Activated effector memory CD4-positive, alpha-beta T cell treated with anti-CD3 and anti-CD28 coated beads, Interleukin-2, amount 50 U/mL, for 16 hours (primary cell): Measurements from ENCODE around the gene LSP1.
"Not testable (repeated sequence)": the region's sequence is repeated elsewhere in the genome, so short reads cannot be mapped to it uniquely, and the experiment has no call there.

Source experiments
- DNase-seq: peaks from one replicate; pipeline ENCODE4 v3.0.0-alpha.2; 2020

Gene LSP1

GRCh38 chr11:1852877-1853276 is at the start of gene LSP1:
LSP1 (plus strand) TSS chr11:1853084; CDS start chr11:1853145, 61 bp downstream.
- peak; percentile 92 for DNase-seq

GRCh38 chr11:1803246-1803645 is 49.6 kb upstream of the LSP1 start:
- DNase-seq, result no peak

GRCh38 chr11:1803835-1804519 is 48.9 kb upstream of the LSP1 start:
- DNase-seq, result not testable (repeated sequence)

- DNase-seq, result no peak
These were observed 47.4 kb upstream of the LSP1 start for GRCh38 chr11:1805525-1805924.

- DNase-seq, result no peak
These were observed 45.5 kb upstream of the LSP1 start for GRCh38 chr11:1807264-1807995.

- no peak for DNase-seq
These were observed 42.1 kb upstream of the LSP1 start for GRCh38 chr11:1810761-1811160.

- DNase-seq, result no peak
These were observed 40.6 kb upstream of the LSP1 start for GRCh38 chr11:1812274-1812673.

GRCh38 chr11:1812801-1813200 is 40.1 kb upstream of the LSP1 start:
- no peak for DNase-seq

- DNase-seq, result not testable (repeated sequence)
These were observed 39.5 kb upstream of the LSP1 start for GRCh38 chr11:1813356-1813755.

- no peak for DNase-seq
These were observed 38.2 kb upstream of the LSP1 start for GRCh38 chr11:1814691-1815090.

GRCh38 chr11:1815311-1815710 is 37.6 kb upstream of the LSP1 start:
- no peak for DNase-seq

GRCh38 chr11:1815751-1816150 is 37.1 kb upstream of the LSP1 start:
- no peak for DNase-seq

- no peak for DNase-seq
These were observed 35.9 kb upstream of the LSP1 start for GRCh38 chr11:1817000-1817399.

- DNase-seq, result no peak
These were observed 35.4 kb upstream of the LSP1 start for GRCh38 chr11:1817511-1817910.

GRCh38 chr11:1819074-1819473 is 33.8 kb upstream of the LSP1 start:
- DNase-seq, result no peak

GRCh38 chr11:1820463-1821325 is 32.2 kb upstream of the LSP1 start:
- no peak for DNase-seq

- no peak for DNase-seq
These were observed 31.3 kb upstream of the LSP1 start for GRCh38 chr11:1821562-1821961.

GRCh38 chr11:1822648-1823375 is 30.1 kb upstream of the LSP1 start:
- no peak for DNase-seq

- no peak for DNase-seq
These were observed 29.3 kb upstream of the LSP1 start for GRCh38 chr11:1823376-1824220.

GRCh38 chr11:1824221-1825038 is 28.5 kb upstream of the LSP1 start:
- DNase-seq, result no peak
